C4-2B (cell line): ENCODE results near the gene CDC20.

Experiments used
- CTCF ChIP-seq: fragments of 450-650 bp; conservative IDR thresholded peaks from 2 replicates; pipeline ENCODE4 v1.5.1; 2017; ENCODE audit warnings: mild to moderate bottlenecking
- ZFX ChIP-seq: fragments of 450-650 bp; IDR thresholded peaks from 2 replicates; pipeline ENCODE4 v1.6.1; 2017

DNA sequence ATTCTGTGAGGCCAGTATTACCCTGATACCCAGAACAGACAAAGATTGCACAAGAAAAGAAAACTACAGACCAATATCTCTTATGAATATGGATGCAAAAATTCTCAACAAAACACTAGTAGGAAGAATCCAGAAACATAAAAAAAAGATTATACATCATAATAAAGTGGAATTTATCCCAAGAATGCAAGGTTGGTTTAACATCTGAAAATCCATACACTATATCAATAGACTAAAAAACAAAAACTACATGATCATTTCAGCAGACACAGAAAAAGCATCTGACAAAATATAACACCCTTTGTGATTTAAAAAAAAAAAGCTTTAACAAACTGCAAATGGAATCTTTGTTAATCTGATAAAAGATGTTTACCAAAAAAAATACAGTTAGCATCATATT is 33.4 kb upstream of the CDC20 start:
- no peak for TF ChIP-seq CTCF
- no peak for TF ChIP-seq ZFX
